Mucosa of descending colon (tissue), 3 donors: Measurements from ENCODE around the gene IZUMO1R. TPM values are rescaled to one million over a fixed set of nuclear protein-coding genes. Genes with fewer than 3 reads are reported as not detected.

ENCODE experiments used
- ATAC-seq: fragments of 200-7000 bp; cut with Tn5 transposase; one replicate; pipeline ENCODE4 v1.9.1; 2020; ENCODE audit warnings: mild to moderate bottlenecking, moderate library complexity
- DNase-seq, 3 donors: peaks; one replicate each; pipeline ENCODE4 v3.0.0-alpha.2; 2020
- H3K36me3 ChIP-seq: fragments of 200-600 bp; one replicate; pipeline ENCODE4 v1.8.0; 2021; ENCODE audit warnings: low read depth, mild to moderate bottlenecking
- H3K4me1 ChIP-seq: fragments of 200-600 bp; one replicate; pipeline ENCODE4 v1.8.0; 2021; ENCODE audit warnings: low read depth, mild to moderate bottlenecking
- H3K4me3 ChIP-seq: fragments of 200-600 bp; one replicate; pipeline ENCODE4 v1.8.0; 2021; ENCODE audit warnings: mild to moderate bottlenecking
- H3K9me3 ChIP-seq: fragments of 200-600 bp; one replicate; pipeline ENCODE4 v1.8.0; 2021; ENCODE audit warnings: mild to moderate bottlenecking
- intact Hi-C, 2 donors: fragments of 100-400 bp; cut with DNase I in 1 of 2; cut with micrococcal nuclease in 1 of 2; formaldehyde crosslinking; loops; one replicate each; pipeline versions ENCODE4 v1.11.0 to v1.11.1; 2022; cut with DNase I, micrococcal nuclease
- total RNA-seq, 3 donors: library from RNA; stranded (reverse); fragmentation: NEBNext Ultra II Directional in 2 of 3; extraction: Animal tissue kit (Norgen Biotek cat#: 25700) in 2 of 3; gene quantifications; one replicate each; pipeline versions ENCODE4 v1.2.1 to v1.2.4, GENCODE V29; 2021 to 2023
- TF ChIP-seq, protein P1 (sequence below): fragments of 200-600 bp; IDR thresholded peaks from one replicate; pipeline ENCODE4 v1.8.0; 2022; ENCODE audit warnings: antibody characterized with exemption, mild to moderate bottlenecking
- donor health status: DM: no; HTN: no; CAD: no; lungs with moderate emphysema.
- donor health status: DM: no; HTN: no; CAD: no.
- donor health status: DM: no; HTN: yes; CAD: no.

Gene IZUMO1R
- total RNA-seq, 3 donors from 2014 or later = not detected

- Histone ChIP-seq H3K4me3 (no peak overlapping the region), H3K36me3 (no peaks in the 10 kb centered on the region), H3K9me3 (no peaks in the 10 kb centered on the region), H3K4me1 (no peaks in the 10 kb centered on the region)
- intact Hi-C loops = no loop called here
- ATAC-seq = no peak
- TF ChIP-seq, protein P1, sequence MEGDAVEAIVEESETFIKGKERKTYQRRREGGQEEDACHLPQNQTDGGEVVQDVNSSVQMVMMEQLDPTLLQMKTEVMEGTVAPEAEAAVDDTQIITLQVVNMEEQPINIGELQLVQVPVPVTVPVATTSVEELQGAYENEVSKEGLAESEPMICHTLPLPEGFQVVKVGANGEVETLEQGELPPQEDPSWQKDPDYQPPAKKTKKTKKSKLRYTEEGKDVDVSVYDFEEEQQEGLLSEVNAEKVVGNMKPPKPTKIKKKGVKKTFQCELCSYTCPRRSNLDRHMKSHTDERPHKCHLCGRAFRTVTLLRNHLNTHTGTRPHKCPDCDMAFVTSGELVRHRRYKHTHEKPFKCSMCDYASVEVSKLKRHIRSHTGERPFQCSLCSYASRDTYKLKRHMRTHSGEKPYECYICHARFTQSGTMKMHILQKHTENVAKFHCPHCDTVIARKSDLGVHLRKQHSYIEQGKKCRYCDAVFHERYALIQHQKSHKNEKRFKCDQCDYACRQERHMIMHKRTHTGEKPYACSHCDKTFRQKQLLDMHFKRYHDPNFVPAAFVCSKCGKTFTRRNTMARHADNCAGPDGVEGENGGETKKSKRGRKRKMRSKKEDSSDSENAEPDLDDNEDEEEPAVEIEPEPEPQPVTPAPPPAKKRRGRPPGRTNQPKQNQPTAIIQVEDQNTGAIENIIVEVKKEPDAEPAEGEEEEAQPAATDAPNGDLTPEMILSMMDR = no peak
- DNase-seq = no peak
These were observed 24.3 kb downstream of the IZUMO1R start for GRCh38 chr11:94328587-94329080.

GRCh38 chr11:94329501-94329900 is 25.1 kb downstream of the IZUMO1R start:
- TF ChIP-seq, protein P1 = no peak
- H3K9me3 ChIP-seq = no peaks in the 10 kb centered on the region
- DNase-seq = no peak
- ATAC-seq = no peak
- H3K4me1 ChIP-seq = no peaks in the 10 kb centered on the region
- no peak overlapping the region for H3K4me3 ChIP-seq
- H3K36me3 ChIP-seq = no peaks in the 10 kb centered on the region
- intact Hi-C loops = no loop called here

DNA sequence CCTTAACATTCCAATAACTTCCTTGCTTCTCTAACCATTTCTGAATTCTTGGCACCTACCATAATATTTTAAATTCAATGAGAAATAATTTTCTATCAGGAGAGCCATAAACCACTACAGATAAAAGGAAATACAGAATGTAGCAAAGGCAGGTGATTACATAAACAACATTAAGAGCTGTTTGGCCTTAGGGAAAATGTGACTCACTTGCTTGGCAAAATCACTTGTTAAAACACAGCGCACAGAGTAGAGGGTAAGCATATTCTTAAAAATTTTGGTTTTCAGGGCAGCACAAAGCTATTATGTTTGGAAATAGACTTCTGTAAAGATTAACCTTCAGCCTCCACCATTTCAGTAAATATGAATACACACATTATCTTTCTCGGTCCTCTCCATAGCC is 26.4 kb downstream of the IZUMO1R start:
- Histone ChIP-seq H3K4me3 (no peak overlapping the region), H3K4me1 (no peaks in the 10 kb centered on the region), H3K9me3 (no peaks in the 10 kb centered on the region), H3K36me3 (no peaks in the 10 kb centered on the region)
- intact Hi-C loops = no loop called here
- TF ChIP-seq, protein P1 = no peak
- no peak for ATAC-seq
- no peak for DNase-seq

- TF ChIP-seq, protein P1 = no peak
- H3K4me1 ChIP-seq = no peaks in the 10 kb centered on the region
- intact Hi-C loops = no loop called here
- ATAC-seq (no peak), DNase-seq (no peak)
- H3K36me3 ChIP-seq = no peaks in the 10 kb centered on the region
- no peak overlapping the region for H3K4me3 ChIP-seq
- H3K9me3 ChIP-seq = no peaks in the 10 kb centered on the region
These were observed 28.4 kb downstream of the IZUMO1R start for GRCh38 chr11:94332814-94333213.

GRCh38 chr11:94336033-94336432 is 31.7 kb downstream of the IZUMO1R start:
- intact Hi-C loops = no loop called here
- Histone ChIP-seq H3K4me1 (no peaks in the 10 kb centered on the region), H3K4me3 (no peak overlapping the region), H3K36me3 (no peaks in the 10 kb centered on the region), H3K9me3 (no peaks in the 10 kb centered on the region)
- no peak for DNase-seq
- ATAC-seq = no peak
- TF ChIP-seq, protein P1 = no peak

DNA sequence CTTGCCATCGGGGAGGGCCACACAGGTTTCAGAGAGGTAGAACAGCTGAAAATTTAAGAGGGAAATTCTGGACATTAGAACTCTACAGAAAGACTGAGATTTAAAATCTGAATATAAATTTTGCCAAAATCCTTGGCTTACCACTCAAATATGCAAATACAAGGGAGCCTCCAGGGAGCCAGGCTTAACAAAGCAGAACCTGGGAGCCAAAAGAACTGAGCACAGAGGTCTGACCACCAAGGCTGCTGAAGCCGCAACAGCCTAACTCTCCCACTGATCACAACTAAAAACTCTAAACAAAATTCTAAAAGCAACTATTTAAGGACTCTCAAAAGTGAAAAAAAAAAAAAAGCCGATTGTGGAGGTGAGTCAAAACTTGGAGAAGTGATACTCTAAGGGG is 34.3 kb downstream of the IZUMO1R start:
- intact Hi-C loops = no loop called here
- no peak for ATAC-seq
- DNase-seq = no peak

More for the DNA sequence above, 34.3 kb downstream of the IZUMO1R start:
- Histone ChIP-seq H3K9me3 (no peaks in the 10 kb centered on the region), H3K36me3 (no peaks in the 10 kb centered on the region), H3K4me3 (no peak overlapping the region), H3K4me1 (no peaks in the 10 kb centered on the region)
- TF ChIP-seq, protein P1 = no peak
